Tibial nerve (tissue), 3 donors: ENCODE results near the gene KCNQ1.

ENCODE experiments used
- POLR2A ChIP-seq, 2 donors: fragments of 450-650 bp; IDR thresholded peaks; one replicate each; pipeline ENCODE4 v1.6.1; 2017; ENCODE audit warnings: antibody characterized with exemption in 2 of 2, mild to moderate bottlenecking in 2 of 2, moderate library complexity in 2 of 2
- TF ChIP-seq, protein P1 (sequence below), 5 experiments: fragments of 200-600 bp in 3 of 5; fragments of 450-650 bp in 2 of 5; sonication (generic) in 3 of 5; IDR thresholded peaks; one replicate each; pipeline ENCODE4 v1.5.1; 2016 to 2019; ENCODE audit warnings: antibody characterized with exemption in 5 of 5, mild to moderate bottlenecking in 3 of 5, moderate library complexity in 2 of 5

GRCh38 chr11:2413742-2414579 is 30.8 kb upstream of the KCNQ1 start:
- TF ChIP-seq, protein P1, sequence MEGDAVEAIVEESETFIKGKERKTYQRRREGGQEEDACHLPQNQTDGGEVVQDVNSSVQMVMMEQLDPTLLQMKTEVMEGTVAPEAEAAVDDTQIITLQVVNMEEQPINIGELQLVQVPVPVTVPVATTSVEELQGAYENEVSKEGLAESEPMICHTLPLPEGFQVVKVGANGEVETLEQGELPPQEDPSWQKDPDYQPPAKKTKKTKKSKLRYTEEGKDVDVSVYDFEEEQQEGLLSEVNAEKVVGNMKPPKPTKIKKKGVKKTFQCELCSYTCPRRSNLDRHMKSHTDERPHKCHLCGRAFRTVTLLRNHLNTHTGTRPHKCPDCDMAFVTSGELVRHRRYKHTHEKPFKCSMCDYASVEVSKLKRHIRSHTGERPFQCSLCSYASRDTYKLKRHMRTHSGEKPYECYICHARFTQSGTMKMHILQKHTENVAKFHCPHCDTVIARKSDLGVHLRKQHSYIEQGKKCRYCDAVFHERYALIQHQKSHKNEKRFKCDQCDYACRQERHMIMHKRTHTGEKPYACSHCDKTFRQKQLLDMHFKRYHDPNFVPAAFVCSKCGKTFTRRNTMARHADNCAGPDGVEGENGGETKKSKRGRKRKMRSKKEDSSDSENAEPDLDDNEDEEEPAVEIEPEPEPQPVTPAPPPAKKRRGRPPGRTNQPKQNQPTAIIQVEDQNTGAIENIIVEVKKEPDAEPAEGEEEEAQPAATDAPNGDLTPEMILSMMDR (IDR thresholded peaks at IDR 0.05) = no peak
- no peak for TF ChIP-seq POLR2A (IDR thresholded peaks at IDR 0.05)
